Stimulated activated CD8-positive, alpha-beta memory T cell treated with anti-CD3 and anti-CD28 coated beads, Interleukin-15, amount 100 ng/mL, for 4 hours (primary cell): ENCODE measurements around the gene EEF1AKMT1.
"Not testable (repeated sequence)": the region's sequence is repeated elsewhere in the genome, so short reads cannot be mapped to it uniquely, and the experiment has no call there.

Source experiments
- DNase-seq, 2 donors: peaks; one replicate each; pipeline ENCODE4 v3.0.0-alpha.2; 2020; ENCODE audit warnings: low read depth in 2 of 2

The EEF1AKMT1 gene

GRCh38 chr13:20696073-20696472 is 77.7 kb downstream of the EEF1AKMT1 start:
- DNase-seq = no peak

- DNase-seq = no peak
These were observed 82.1 kb downstream of the EEF1AKMT1 start for GRCh38 chr13:20691616-20692015.

DNA sequence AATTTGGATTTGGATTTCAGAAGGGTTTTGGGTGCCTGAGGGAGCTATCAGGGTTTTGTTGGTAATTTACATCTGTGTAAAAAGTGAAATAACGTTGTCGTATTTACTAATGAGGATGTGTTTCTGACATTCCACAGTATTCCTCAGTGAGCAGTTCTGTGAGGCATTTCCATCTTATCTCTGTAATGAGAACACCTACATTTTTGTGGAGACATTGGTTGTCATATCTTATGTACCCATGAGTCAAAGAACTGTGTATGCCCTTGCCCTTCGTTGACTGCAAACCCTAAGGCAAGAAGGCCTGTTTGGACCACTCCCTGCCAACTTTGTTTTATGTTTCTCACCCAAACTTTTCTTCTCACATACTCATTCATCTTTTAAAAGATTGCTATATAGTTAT is 84.5 kb downstream of the EEF1AKMT1 start:
- DNase-seq = no peak

GRCh38 chr13:20686863-20687579 is 86.7 kb downstream of the EEF1AKMT1 start:
- DNase-seq = no peak

- DNase-seq = no peak
These were observed 87.6 kb downstream of the EEF1AKMT1 start for GRCh38 chr13:20686167-20686566.

- DNase-seq = no peak
These were observed 88.7 kb downstream of the EEF1AKMT1 start for GRCh38 chr13:20685092-20685491.

- no peak for DNase-seq
These were observed 89.2 kb downstream of the EEF1AKMT1 start for GRCh38 chr13:20684546-20684945.

DNA sequence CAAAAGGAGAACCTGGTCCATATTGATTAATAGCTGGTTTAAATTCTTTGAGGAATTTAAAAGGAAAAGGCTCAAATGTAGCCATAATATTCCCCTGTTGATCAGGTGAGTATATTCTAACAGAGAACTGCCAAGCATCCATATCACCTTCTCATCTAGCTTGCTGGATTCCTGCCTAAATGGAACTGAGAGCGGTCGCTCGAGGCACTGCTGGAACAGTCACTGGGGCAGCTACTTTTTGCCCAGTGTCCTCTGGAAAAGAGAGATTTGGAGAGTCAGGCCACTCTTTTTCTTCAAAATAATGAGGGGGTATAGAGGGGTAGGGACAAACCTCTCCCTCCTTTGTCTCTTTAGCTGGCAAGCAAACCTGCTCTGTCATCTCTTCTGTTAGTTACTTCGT is 89.7 kb downstream of the EEF1AKMT1 start:
- no peak for DNase-seq

DNA sequence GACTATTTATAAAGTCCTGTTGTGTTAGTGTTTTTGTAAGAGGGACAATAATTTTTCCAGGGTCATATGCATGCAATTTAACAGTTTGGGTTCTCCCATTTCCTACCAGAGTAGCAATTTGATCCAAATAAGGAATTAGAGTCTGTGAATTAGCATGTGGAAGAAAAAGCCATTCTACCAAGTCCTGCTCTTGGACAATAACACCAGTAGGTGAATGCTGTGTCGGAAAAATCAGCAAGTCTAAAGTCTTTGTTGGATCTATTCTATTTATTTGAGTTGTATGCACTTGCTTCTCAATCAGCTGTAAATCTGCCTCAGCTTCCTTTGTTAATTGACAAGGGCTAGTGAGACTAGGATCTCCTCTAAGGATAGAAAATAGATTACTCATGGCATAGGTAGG is 91.7 kb downstream of the EEF1AKMT1 start:
- no peak for DNase-seq

DNA sequence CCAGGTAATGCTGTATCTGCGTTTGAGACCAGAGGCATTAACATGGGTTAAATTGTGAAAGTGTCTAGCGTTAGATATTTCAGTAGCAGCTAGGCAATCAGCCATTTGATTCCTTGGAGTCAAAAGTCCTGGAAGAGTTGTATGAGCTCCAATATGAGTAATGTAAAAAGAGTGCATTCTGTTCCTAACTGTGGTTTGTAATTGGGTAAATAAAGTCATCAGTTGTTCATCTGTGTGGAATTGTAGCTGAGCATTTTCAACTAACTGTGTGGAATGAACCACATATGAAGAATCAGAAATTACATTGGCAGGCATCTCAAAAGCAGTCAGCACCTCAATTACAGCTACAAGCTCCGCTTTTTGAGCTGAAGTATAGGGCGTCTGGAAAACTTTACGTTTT is 92.3 kb downstream of the EEF1AKMT1 start:
- DNase-seq = not testable (repeated sequence)

GRCh38 chr13:20680416-20681080 is 93.2 kb downstream of the EEF1AKMT1 start:
- no peak for DNase-seq

- no peak for DNase-seq
These were observed 93.9 kb downstream of the EEF1AKMT1 start for GRCh38 chr13:20679879-20680278.
